GM12875 (cell line): Measurements from ENCODE around the gene ARID1A.

Source experiments
- H3K4me3 ChIP-seq: one replicate; pipeline ENCODE4 v1.5.1; 2011; ENCODE audit warnings: low read depth, low read length, control low read depth
- CTCF ChIP-seq: IDR thresholded peaks from 2 replicates; pipeline ENCODE4 v1.5.1; 2011; ENCODE audit warnings: low read depth, mild to moderate bottlenecking, control low read depth, inconsistent platforms, low read length, moderate library complexity, borderline replicate concordance; ENCODE audit not compliant: insufficient read depth

ARID1A gene

DNA sequence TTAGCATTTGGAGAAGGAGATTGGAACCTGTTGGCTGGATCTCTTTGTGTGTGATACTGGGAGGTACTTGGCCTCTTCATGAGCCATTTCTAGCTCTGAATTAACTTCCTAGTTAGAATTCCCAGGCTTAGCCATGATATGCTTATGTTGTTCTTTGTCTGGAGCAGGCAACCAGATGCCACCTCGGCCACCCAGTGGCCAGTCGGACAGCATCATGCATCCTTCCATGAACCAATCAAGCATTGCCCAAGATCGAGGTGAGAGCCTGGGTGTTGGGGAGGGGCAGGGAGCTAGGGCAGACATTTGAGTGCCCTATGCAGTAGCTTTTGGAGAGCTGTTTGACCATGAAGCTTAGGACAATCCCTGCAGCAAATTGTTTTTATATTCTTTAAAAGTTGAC lies 65.4 kb downstream of the ARID1A start:
- no peak overlapping the region for H3K4me3 ChIP-seq
- TF ChIP-seq CTCF = 0 out of 2 replicates have a peak, but pooled peaks have one; percentile 7

DNA sequence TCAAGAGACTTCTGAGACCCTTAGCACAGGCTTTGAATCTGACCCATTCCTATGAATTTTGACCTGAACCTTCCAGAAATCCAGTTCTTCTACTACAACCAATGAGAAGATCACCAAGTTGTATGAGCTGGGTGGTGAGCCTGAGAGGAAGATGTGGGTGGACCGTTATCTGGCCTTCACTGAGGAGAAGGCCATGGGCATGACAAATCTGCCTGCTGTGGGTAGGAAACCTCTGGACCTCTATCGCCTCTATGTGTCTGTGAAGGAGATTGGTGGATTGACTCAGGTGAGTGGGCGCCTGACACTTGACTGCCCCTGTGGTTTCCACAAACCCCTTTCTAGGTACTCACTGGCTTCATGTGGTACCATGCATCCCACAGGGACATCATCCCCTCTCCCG lies 71.9 kb downstream of the ARID1A start:
- no peak for TF ChIP-seq CTCF
- H3K4me3 ChIP-seq = no peak overlapping the region

DNA sequence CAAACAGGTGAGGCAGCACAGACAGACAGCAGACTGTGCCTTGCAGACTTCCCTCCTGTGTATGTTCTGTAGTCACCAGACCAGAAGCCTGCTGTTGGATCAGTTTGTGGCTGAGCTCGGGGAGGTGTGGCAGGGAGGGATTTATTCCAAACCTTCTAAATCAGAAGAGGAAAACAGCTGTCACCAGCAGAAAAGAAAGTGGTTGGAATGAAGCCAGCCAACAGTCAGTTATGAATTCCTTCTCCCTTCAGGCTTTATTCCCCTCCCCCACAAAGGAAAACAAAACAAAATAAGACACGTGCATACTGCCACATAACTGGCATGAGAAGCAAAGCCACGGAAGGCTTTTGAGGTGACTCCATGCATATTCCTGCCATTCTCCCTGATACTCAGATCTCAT lies 72.9 kb downstream of the ARID1A start:
- no peak for TF ChIP-seq CTCF
- no peak overlapping the region for H3K4me3 ChIP-seq

DNA sequence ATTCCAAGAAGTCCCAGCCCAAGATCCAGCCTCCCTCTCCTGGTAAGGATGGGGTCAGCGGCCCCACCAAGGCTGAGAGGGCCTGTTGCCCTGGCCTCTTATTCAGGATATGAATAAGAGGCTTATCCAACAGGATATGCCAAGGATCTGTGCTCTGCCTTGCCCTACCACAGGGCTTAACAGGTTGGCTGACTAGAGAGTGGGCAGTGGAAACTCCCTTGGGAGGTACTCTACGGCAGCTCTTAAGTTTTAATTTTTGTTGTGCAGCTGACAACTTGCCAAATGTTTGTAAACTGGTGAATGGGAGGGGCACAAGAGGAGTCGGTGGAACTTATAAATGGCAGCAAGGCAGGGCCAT lies 75.4 kb downstream of the ARID1A start:
- H3K4me3 ChIP-seq = no peak overlapping the region
- TF ChIP-seq CTCF = no peak

GRCh38 chr1:26771643-26772321 lies 76.0 kb downstream of the ARID1A start:
- TF ChIP-seq CTCF = no peak
- no peak overlapping the region for H3K4me3 ChIP-seq

GRCh38 chr1:26772687-26773086 lies 76.9 kb downstream of the ARID1A start:
- H3K4me3 ChIP-seq = no peak overlapping the region
- TF ChIP-seq CTCF = no peak

- no peak for TF ChIP-seq CTCF
- H3K4me3 ChIP-seq = no peak overlapping the region
Measured at GRCh38 chr1:26774462-26774861, 78.6 kb downstream of the ARID1A start.
